ENCODE data around the gene LIN7A.
A peak's percentile ranks its signal among the peaks of the same experiment; 100 is the strongest.

Gene LIN7A

GRCh38 chr12:80769553-80770140, 168.1 kb downstream of the LIN7A start:
- no peak for DNase-seq (ENCODE audit: low read depth, low spot score)
- no peak overlapping the region for H3K4me3 ChIP-seq (ENCODE audit: low read depth, low read length)
- in situ Hi-C loops (cut with HindIII; ENCODE audit: low sequenced_read_pairs) = no loop called here
- TF ChIP-seq CTCF (IDR thresholded peaks at IDR 0.05; ENCODE audit: low read depth, low read length) = no peak

GRCh38 chr12:80766897-80767296, 170.8 kb downstream of the LIN7A start:
- in situ Hi-C loops (cut with HindIII; ENCODE audit: low sequenced_read_pairs) = no loop called here
- TF ChIP-seq CTCF (IDR thresholded peaks at IDR 0.05; ENCODE audit: low read depth, low read length) = no peak

DNA sequence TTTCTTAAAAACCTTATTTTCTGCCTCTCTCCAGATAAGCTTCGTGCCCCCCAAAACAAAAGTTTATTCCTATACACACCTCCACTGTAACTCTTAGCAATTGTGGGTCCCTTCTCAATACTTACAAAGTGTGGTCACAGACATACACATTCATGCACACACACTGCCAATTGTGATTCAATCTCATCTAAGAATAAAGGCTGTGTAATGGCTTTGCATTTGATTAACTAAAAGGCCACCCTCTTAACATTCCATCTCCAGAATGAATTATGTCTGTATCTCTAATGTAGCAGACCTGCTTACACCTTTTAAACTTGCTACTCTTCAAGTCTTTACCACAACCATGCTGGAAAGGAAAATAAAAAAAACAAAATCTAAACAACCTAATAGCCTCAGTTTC, 171.5 kb downstream of the LIN7A start:
- no peak for DNase-seq (ENCODE audit: low read depth, low spot score)
- TF ChIP-seq CTCF (IDR thresholded peaks at IDR 0.05; ENCODE audit: low read depth, low read length) = no peak
- H3K4me3 ChIP-seq (ENCODE audit: low read depth, low read length) = no peak overlapping the region
- in situ Hi-C loops (cut with HindIII; ENCODE audit: low sequenced_read_pairs) = no loop called here

More at GRCh38 chr12:80766897-80767296, 170.8 kb downstream of the LIN7A start:
- DNase-seq (ENCODE audit: low read depth, low spot score) = no peak
- H3K4me3 ChIP-seq (ENCODE audit: low read depth, low read length) = no peak overlapping the region

DNA sequence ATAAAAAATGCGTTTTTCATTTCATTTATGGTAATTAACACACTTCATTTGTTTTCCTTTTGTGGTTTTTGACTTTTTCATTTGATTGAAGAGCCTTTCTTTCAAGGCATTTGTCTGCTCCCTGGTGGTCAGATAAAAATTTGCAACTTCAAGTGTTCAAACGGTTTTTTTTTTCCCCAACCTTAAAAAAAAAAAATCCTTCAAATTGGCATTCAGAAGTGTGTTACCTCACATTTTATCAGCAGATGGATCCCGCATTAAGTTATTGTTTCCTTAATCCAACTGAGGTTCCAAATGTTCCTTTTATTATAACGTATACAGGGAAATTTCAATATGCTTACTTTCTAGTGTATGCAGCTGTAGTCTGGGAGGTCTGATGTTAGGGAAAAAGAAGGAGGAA, 173.9 kb downstream of the LIN7A start:
- DNase-seq (ENCODE audit: low read depth, low spot score) = peak; percentile 78
- in situ Hi-C loops (cut with HindIII; ENCODE audit: low sequenced_read_pairs) = no loop called here
- no peak overlapping the region for H3K4me3 ChIP-seq (ENCODE audit: low read depth, low read length)
- TF ChIP-seq CTCF (IDR thresholded peaks at IDR 0.05; ENCODE audit: low read depth, low read length) = peak; percentile 50

GRCh38 chr12:80761838-80762237, 175.9 kb downstream of the LIN7A start:
- no peak for TF ChIP-seq CTCF (IDR thresholded peaks at IDR 0.05; ENCODE audit: low read depth, low read length)
- in situ Hi-C loops (cut with HindIII; ENCODE audit: low sequenced_read_pairs) = no loop called here
- no peak overlapping the region for H3K4me3 ChIP-seq (ENCODE audit: low read depth, low read length)
- no peak for DNase-seq (ENCODE audit: low read depth, low spot score)

DNA sequence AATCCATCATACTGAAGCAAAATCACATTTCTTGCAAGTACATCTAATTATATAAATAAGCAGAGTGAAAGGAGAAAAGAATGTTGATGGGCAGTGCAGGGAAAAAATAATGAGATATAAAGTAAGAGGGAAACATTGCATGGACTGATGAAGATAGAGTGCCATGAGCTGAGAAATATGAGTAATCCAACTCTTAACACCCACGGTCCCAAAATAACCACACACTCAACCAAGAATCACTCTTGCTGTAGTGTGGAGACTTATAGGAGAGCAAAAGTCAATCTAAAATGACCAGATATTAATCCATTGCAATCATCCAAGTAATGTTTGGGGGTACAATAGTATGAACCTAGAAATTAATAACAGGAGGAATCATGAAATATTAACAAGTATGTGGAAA, 180.9 kb downstream of the LIN7A start:
- no peak for TF ChIP-seq CTCF (IDR thresholded peaks at IDR 0.05; ENCODE audit: low read depth, low read length)
- no peak overlapping the region for H3K4me3 ChIP-seq (ENCODE audit: low read depth, low read length)
- in situ Hi-C loops (cut with HindIII; ENCODE audit: low sequenced_read_pairs) = no loop called here
- DNase-seq (ENCODE audit: low read depth, low spot score) = no peak

DNA sequence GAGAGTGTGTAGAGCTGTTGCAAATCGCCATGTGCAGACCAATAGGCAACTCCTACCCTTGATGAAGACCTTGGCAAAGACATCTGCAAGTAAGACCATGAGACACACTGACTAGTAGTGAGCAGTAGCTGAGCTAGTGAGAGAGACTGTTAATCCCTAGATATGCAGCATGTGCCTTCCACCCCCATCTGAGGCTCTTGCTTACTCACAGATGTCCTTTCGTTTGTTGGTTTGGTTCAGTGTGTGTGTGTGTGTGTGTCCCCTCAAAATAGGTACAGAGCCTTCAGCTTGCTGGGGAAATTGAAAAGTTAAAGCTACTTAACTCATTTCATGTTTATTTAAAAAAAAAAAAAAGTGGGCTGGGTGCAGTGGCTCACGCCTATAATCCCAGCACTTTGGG, 183.5 kb downstream of the LIN7A start:
- no peak for TF ChIP-seq CTCF (IDR thresholded peaks at IDR 0.05; ENCODE audit: low read depth, low read length)
- DNase-seq (ENCODE audit: low read depth, low spot score) = no peak
- no peak overlapping the region for H3K4me3 ChIP-seq (ENCODE audit: low read depth, low read length)
- in situ Hi-C loops (cut with HindIII; ENCODE audit: low sequenced_read_pairs) = no loop called here

Data from astrocyte of the spinal cord (primary cell).